DMS114 treated with DMSO at 0.1 percent for 48 hours (cell line): ENCODE measurements around the gene ADARB2.
"Not testable (repeated sequence)": the region's sequence is repeated elsewhere in the genome, so short reads cannot be mapped to it uniquely, and the experiment has no call there.

Experiments
- DNase-seq: peaks from one replicate; lab custom pipeline; 2025; ENCODE audit not compliant: unreplicated experiment; lab: John Stamatoyannopoulos, UW

Gene ADARB2

GRCh38 chr10:1219874-1220273, 517.5 kb downstream of the ADARB2 start:
- DNase-seq = not testable (repeated sequence)

DNA sequence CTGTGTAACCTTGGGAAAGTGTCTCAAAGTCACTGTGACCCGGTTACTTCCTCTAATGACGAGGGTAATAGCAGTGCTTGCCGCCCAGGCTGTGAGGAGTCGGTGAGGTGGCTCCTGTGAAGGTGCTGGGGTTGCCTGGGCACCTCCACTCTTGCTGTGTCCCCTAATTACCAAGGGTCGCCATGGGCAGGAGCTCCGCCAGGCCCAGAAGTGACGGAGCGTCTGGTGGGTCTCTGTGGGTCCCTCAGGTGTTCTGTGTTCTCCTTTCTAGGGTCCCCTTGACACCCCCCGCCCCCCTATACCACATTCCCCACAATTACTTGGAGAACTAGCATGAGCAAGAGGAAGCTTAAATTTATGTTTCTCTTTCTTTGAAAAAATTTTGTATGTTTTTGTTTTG, 519.7 kb downstream of the ADARB2 start:
- no peak for DNase-seq

DNA sequence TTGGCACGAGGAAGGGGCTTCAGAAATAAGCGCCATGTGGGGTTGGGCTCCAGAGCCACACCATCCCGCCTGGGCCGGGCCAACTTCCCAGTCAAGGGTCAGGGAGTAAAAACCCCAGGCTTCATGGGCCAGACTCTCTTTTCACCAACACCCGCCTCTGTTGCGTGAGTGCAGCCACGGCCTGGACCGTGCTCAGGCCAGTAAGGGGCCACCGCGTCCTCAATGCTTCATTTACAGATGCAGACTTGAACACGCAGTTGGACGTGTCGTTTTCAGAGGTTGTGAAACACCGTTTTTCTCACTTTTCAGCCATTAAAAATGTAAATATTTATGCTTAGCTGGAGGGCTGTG, 520.1 kb downstream of the ADARB2 start:
- DNase-seq = no peak

GRCh38 chr10:1216574-1217236, 520.6 kb downstream of the ADARB2 start:
- DNase-seq = no peak

DNA sequence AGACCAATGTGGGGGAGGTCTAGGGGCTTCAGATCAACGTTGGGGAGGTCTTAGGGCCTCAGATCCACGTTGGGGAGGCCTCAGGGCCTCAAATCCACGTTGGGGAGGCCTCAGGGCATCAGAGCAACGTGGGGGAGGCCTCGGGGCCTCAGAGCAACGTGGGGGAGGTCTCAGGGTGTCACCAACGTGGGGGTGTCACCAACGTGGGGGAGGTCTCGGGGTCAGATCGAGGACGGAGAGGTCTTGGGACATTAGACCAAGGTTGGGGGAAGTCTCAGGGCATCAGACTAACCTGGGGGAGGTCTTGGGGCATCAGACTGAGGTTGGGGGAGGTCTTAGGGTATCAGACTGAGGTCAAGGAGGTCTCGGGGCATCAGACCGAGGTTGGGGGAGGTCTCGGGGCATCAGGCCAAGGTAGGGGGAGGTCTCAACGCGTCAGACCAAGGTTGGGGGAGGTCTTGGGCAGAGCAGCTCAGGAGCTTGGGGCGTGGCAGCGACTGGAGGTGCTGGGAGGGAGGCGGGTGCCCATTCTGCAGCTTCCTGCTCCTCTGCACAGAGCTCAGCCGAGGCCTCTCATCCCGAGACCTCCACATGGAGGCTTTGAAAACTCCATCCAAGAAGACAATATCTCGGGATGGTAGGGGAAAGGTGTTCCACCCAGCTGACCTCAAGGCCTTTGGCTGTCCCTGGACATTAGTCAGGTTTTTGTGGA, 521.3 kb downstream of the ADARB2 start:
- no peak for DNase-seq

DNA sequence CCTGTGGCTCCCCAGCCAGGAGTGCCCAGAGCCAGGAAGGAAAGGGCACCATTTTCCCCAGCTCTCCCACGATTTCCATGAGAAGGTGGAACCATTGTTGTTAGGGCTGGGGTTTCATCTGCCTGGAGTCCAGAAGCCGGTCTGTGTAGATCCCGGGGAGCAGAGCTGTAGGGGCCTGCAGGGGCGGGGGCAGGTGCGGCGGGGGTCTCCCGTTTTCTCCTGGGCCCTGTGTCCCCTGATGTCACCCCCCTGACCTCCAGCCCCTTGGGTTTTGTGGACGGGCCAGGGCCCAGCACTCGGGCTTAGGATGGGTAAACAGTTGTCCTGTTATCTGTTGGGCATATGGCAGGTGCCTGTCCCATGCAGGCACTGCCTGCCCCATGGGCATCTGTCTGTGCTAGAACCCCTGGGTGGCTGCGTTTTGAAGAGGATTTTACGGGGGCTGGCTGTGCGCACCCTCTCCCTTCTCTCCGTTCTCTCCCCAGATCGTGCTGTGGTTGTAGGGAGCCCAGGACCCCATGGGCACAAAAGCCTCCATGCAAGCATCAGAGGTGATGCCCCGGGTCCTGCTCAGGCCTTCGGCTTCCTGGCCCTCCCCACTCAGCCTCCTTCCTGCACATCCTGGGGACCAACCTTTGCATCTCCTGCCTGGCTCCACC, 522.3 kb downstream of the ADARB2 start:
- DNase-seq = no peak

DNA sequence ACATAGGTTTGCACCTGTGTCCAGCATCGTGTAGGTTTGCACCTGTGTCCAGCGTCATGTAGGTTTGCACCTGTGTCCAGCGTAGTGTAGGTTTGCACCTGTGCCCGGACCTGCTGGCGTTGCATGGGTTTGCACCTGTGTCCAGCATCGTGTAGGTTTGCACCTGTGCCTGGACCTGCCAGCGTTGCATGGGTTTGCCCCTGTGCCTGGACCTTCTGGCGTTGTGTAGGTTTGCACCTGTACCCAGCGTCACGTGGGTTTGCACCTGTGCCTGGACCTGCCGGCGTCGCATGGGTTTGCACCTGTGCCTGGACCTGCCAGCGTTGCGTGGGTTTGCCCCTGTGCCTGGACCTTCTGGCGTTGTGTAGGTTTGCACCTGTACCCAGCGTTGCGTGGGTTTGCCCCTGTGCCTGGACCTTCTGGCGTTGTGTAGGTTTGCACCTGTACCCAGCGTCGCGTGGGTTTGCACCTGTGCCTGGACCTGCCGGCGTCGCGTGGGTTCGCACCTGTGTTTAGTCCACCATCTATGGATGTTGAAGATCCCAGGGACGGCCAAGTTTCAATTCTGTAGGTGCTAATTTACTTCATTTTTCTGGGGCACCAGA, 523.2 kb downstream of the ADARB2 start:
- no peak for DNase-seq

DNA sequence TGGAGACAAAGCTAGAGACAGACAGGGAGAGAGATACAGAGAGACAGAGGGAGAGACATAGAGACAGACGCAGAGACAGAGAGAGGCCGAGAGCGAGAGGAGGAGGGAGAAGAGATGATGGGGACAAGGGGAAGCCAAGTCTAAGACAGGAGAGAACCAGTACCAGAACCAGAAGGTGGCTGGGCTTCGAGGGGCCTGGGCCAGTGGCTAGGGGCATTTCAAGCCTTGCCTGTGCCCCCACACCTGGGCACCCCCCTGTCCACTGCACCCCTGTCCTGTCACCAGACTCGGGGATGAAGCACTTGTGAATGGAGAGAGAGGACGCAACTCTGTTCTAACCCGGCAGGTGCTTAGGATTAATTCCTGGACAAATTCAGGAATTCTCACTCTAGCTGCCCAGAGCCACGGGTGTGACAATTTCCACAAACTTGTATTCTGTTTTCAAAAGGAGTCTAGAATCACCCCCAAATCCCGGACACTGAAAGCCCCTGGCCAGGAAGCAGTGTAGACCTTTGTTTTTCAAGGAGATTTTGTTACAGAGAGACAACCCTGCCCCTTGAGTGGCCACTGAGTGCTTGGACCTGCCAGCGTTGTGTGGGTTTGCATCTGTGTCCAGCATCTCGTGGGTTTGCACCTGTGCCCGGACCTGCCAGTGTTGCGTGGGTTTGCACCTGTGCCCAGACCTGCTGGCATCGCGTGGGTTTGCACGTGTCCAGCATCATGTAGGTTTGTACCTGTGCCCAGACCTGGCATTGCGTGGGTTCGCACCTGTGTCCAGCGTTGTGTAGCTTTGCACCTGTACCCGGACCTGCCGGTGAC, 523.9 kb downstream of the ADARB2 start:
- DNase-seq = no peak

- no peak for DNase-seq
These were observed 524.7 kb downstream of the ADARB2 start for GRCh38 chr10:1212571-1213141.

GRCh38 chr10:1211844-1212570, 525.3 kb downstream of the ADARB2 start:
- DNase-seq = no peak

DNA sequence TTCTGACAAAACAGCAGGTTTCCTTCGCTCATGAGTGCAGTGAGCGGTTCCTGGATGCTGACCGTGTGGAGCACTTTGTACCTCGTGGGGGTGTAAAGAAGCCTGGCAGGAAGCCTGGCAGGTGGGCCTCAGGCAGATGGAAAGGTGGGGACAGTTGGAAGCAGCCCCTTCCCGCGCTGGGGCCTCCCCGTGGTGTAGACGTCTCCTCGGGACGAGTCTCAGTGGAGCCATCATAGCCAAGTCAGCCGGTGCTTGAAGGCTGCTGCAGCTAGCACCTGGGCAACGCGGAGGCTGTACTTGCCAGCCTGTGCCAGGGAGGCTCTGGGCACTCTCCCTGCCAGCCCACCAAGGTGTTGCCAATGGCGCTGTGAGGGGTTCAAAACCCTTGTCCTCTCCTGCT, 526.7 kb downstream of the ADARB2 start:
- no peak for DNase-seq

- DNase-seq = no peak
These were observed 527.9 kb downstream of the ADARB2 start for GRCh38 chr10:1209355-1209979.

DNA sequence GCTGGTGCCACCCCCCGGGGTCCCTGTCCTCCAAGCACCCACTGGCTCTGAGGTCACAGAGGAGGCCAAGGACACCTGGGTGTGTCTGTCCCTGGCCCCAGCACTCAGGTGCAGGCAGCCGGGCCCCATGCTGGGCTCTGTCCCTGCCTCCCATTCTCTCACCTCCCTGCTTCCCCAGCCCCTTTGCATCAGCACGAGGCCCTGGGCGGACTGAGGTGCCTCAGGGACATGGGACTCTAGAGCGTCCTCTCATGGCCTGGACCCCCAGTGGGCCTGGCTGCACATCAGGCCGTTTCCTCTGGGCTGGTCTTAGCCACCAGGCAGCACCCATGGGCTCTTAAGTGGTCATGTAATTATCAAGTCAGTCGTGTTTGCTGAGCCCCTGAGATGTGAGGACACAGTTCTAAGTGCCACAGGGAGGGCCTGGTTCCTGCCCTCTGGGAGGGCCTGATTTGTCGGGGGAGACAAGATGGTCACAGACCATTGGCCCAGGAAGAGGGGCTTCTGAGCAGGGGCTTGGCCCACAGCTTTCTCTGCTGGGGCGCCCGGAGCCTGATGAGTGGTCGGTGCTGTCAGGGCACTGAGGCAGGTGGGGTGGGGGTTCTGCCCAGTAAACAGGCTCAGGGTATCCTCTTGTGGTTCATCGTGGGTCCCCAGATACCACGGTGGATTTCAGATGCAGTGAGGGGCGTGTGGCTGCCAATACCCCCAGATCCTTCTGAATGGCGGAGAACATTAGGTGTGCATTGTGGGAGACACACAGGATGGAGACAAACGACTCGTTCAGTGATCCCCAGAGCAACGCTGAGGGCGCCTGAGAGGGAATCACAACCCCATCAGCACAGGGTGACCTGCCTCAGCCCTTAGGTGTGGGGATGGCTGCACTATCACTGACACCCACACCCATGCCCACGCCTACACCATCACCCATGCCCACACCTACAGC, 528.7 kb downstream of the ADARB2 start:
- DNase-seq = no peak

- DNase-seq = no peak
These were observed 530.7 kb downstream of the ADARB2 start for GRCh38 chr10:1206601-1207000.

GRCh38 chr10:1206101-1206500, 531.2 kb downstream of the ADARB2 start:
- DNase-seq = no peak

DNA sequence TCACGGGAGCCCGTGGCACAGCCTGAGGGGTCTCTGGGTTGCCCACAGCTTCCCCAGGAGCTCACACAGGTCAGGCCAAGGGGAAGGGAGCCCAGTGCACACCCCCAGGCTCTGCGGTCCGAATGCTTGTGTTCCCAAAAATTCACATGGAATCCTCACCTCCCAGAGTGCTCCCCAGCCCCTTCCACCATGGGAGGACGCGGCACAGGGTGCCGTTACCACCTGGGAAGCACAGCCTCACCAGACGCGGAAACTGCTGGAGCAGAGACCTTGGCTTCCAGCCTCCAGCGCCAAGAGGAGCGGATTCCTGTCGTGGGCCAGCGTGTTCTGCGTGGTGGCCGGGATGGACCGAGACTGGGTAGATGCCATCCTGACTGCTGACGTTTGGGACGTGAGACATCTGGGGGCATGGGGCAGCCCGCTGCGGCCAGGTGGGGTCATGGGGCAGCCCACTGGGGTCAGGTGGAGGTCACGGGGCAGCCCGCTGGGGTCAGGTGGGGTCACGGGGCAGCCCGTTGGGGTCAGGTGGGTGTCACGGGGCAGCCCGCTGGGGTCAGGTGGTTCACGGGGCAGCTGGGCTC, 531.8 kb downstream of the ADARB2 start:
- no peak for DNase-seq

DNA sequence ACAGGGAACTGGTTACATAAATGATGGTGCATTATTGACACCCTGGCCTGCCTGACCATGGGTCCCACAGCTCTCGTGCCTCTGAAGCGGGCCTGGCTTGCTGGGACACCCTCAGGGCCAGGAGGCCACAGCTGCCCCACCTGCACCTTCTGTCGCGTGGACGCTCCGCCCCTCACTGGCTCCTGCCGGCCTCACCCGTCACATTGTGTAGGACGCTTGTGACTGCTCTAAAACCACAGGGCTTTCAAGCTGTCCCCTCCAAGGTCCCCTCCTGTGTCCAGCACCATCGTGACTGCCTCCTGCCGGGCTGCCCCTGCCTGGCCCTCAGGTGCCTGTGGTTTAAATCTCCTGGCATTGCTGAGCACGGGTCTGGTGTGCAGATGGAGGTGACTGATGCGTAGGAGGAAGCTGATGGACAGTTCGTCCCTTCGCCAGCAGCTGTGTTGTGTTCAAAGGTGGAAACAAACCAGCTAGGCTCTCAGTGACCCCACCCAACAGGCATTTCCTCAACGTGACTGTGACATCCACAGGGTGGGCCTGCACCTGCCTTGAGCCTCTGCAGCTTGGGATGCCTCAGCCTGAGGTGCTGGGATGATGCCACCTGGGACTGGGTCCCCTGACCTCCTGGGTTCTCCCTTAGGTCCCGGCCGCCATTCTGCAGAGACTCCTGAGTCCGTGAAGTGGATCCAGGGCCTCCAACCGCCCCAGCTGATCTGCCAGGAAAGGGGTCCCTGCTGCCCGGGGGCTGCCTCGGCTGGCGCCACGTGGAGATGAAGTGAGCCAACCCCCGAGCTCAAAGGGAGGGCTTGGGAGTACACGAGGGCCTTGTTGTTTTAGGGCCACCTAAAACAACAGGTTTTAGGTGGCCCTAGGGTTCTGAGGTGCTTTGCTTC, 532.6 kb downstream of the ADARB2 start:
- DNase-seq = no peak
